H1 (cell line): ENCODE results near the gene GRK3.

Experiments used
- POLR2A ChIP-seq, 2 experiments: IDR thresholded peaks; 1 replicate in 1 of 2; 2 replicates in 1 of 2; pipeline ENCODE4 v1.6.1; 2011; ENCODE audit warnings: low read depth in 2 of 2, low read length in 2 of 2, mild to moderate bottlenecking in 2 of 2; ENCODE audit errors: control extremely low read depth in 1 of 2
- RAD21 ChIP-seq, 2 experiments: IDR thresholded peaks in 1 of 2; conservative IDR thresholded peaks in 1 of 2; 2 replicates each; pipeline ENCODE4 v1.6.1; 2011; ENCODE audit warnings: low read depth in 2 of 2, low read length in 2 of 2, improper control_type of control experiment in 1 of 2, inconsistent platforms in 1 of 2, mild to moderate bottlenecking in 1 of 2, moderate library complexity in 1 of 2
- RFX5 ChIP-seq: IDR thresholded peaks from 2 replicates; pipeline ENCODE4 v1.6.1; 2011; ENCODE audit warnings: low read depth, low read length, improper control_type of control experiment, borderline replicate concordance
- USF2 ChIP-seq: IDR thresholded peaks from 2 replicates; pipeline ENCODE4 v1.6.1; 2011; ENCODE audit warnings: low read length, improper control_type of control experiment

GRCh38 chr22:25747245-25747944 is 182.9 kb downstream of the GRK3 start:
- TF ChIP-seq USF2: no peak
- no peak for TF ChIP-seq RFX5
- no peak for TF ChIP-seq POLR2A (IDR thresholded peaks at IDR 0.05; ENCODE audit: control extremely low read depth in 1 of 2, low read depth in 2 of 2, low read length in 2 of 2)
- TF ChIP-seq RAD21 (IDR thresholded peaks at IDR 0.05 in 1 of 2, conservative IDR thresholded peaks at IDR 0.05 in 1 of 2; ENCODE audit: low read depth in 2 of 2, low read length in 2 of 2): no peak
